ENCODE results near the gene CRAMP1.

The CRAMP1 gene

GRCh38 chr16:1612320-1613111 is at the start of gene CRAMP1:
TSS of gene CRAMP1 (plus strand) at chr16:1612360. CDS start at chr16:1614640, 2,280 bp downstream.
- TF ChIP-seq, protein P1, sequence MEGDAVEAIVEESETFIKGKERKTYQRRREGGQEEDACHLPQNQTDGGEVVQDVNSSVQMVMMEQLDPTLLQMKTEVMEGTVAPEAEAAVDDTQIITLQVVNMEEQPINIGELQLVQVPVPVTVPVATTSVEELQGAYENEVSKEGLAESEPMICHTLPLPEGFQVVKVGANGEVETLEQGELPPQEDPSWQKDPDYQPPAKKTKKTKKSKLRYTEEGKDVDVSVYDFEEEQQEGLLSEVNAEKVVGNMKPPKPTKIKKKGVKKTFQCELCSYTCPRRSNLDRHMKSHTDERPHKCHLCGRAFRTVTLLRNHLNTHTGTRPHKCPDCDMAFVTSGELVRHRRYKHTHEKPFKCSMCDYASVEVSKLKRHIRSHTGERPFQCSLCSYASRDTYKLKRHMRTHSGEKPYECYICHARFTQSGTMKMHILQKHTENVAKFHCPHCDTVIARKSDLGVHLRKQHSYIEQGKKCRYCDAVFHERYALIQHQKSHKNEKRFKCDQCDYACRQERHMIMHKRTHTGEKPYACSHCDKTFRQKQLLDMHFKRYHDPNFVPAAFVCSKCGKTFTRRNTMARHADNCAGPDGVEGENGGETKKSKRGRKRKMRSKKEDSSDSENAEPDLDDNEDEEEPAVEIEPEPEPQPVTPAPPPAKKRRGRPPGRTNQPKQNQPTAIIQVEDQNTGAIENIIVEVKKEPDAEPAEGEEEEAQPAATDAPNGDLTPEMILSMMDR (conservative IDR thresholded peaks at IDR 0.05; ENCODE audit: low read depth), result no peak
- ChIA-PET POLR2A (ENCODE audit: low non-redundant PET) (interaction anchor here (0.9 kb wide), 1 partner anchor 192 kb away, joined by 4 read pairs; the partner anchor contains the start of gene UQCC4), CTCF (no interaction called here)
- DNase-seq (ENCODE audit: low spot score), result peak; percentile 38
- H3K27ac ChIP-seq, result peak within 1 kb of the TSS; percentile 96

GRCh38 chr16:1563786-1564185 is 48.4 kb upstream of the CRAMP1 start:
- TF ChIP-seq, protein P1 (conservative IDR thresholded peaks at IDR 0.05; ENCODE audit: low read depth), result no peak
- DNase-seq (ENCODE audit: low spot score), result no peak
- no peak overlapping the region for H3K27ac ChIP-seq
- ChIA-PET POLR2A (ENCODE audit: low non-redundant PET) (no interaction called here), CTCF (no interaction called here)

- ChIA-PET CTCF (no interaction called here), POLR2A (ENCODE audit: low non-redundant PET) (no interaction called here)
- TF ChIP-seq, protein P1 (conservative IDR thresholded peaks at IDR 0.05; ENCODE audit: low read depth), result no peak
- DNase-seq (ENCODE audit: low spot score), result no peak
- no peak overlapping the region for H3K27ac ChIP-seq
Measured at GRCh38 chr16:1564325-1564724, 47.8 kb upstream of the CRAMP1 start.

GRCh38 chr16:1565083-1565805 is 46.9 kb upstream of the CRAMP1 start:
- ChIA-PET POLR2A (ENCODE audit: low non-redundant PET) (no interaction called here), CTCF (no interaction called here)
- H3K27ac ChIP-seq, result no peak overlapping the region
- TF ChIP-seq, protein P1 (conservative IDR thresholded peaks at IDR 0.05; ENCODE audit: low read depth), result no peak
- DNase-seq (ENCODE audit: low spot score), result no peak

DNA sequence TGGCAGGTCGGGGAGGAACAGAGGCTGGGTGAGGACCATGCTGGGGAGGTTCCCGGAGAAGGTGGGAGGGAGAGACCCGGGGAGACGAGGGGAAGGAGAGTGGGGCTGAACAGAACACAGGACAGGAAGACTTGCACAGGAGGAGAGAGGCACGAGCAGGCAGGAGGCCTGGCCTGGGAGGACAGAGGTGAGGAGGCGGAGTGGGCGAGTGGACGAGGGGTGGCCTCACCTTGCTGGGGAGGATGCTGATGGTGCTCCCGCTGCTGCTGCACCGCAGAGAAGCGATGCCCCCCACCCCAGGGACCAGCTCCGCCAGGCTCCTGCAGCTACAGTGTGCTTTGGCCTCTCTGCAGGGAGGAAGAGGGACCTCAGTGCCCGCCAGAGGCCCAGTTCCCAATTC is 44.2 kb upstream of the CRAMP1 start:
- POLR2A ChIA-PET (ENCODE audit: low non-redundant PET), result interaction anchor here (0.9 kb wide), 1 partner anchor 24 kb away, joined by 3 read pairs; no protein-coding TSS in a partner anchor
- H3K27ac ChIP-seq, result no peak overlapping the region
- DNase-seq (ENCODE audit: low spot score), result no peak
- TF ChIP-seq, protein P1 (conservative IDR thresholded peaks at IDR 0.05; ENCODE audit: low read depth), result no peak
- CTCF ChIA-PET, result no interaction called here

DNA sequence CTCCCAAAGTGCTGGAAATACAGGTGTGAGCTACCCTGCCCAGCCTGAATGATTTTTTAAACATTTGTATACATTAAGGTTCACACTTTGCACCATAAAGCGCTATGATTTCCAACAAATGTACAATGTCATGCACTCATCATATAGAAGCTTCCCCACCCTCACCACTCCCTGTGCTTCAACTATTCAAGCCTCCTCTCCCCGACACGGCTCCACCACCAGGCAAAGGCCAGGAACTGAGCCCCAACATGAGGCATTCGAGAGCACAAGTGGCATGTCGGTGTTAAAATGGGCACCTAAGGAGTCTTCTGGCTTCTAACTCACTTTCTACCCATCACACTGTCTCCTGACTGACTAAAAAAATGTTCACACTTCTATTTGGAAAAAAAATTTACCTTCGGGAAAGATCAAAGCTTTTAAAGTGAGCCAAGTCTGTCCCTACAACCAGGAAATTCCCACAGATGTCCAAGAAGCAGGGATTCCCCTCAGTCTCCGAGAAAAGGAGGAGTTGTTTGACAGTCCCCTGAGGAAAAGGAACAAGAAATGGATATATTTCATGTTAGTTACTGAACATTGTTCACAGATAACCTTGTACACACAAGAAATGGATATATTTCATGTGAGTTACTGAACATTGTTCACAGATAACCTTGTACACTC is 41.0 kb upstream of the CRAMP1 start:
- CTCF ChIA-PET, result interaction anchor here (0.7 to 1.0 kb wide), 2 partner anchors 10 to 436 kb away, joined by 3 read pairs; no protein-coding TSS in a partner anchor
- TF ChIP-seq, protein P1 (conservative IDR thresholded peaks at IDR 0.05; ENCODE audit: low read depth), result no peak
- DNase-seq (ENCODE audit: low spot score), result no peak
- no peak overlapping the region for H3K27ac ChIP-seq
- POLR2A ChIA-PET (ENCODE audit: low non-redundant PET), result no interaction called here

Data from RWPE1 (cell line).